Measurements from ENCODE around the gene TRDN.
A peak's percentile ranks its signal among the peaks of the same experiment; 100 is the strongest.
"Not testable (repeated sequence)": the region's sequence is repeated elsewhere in the genome, so short reads cannot be mapped to it uniquely, and the experiment has no call there.

TRDN gene

GRCh38 chr6:123393331-123393730, 243.4 kb downstream of the TRDN start:
- FAIRE-seq: peak; percentile 86

GRCh38 chr6:123383718-123384117, 253.0 kb downstream of the TRDN start:
- FAIRE-seq: no peak

GRCh38 chr6:123380257-123380656, 256.5 kb downstream of the TRDN start:
- no peak for FAIRE-seq

- FAIRE-seq: no peak
Measured at GRCh38 chr6:123372737-123373136, 264.0 kb downstream of the TRDN start.

GRCh38 chr6:123363912-123364311, 272.8 kb downstream of the TRDN start:
- no peak for FAIRE-seq

- no peak for FAIRE-seq
Measured at GRCh38 chr6:123360359-123360758, 276.4 kb downstream of the TRDN start.

GRCh38 chr6:123352705-123353104, 284.0 kb downstream of the TRDN start:
- no peak for FAIRE-seq

- no peak for FAIRE-seq
Measured at GRCh38 chr6:123352279-123352678, 284.5 kb downstream of the TRDN start.

GRCh38 chr6:123343836-123344235, 292.9 kb downstream of the TRDN start:
- FAIRE-seq: no peak

- FAIRE-seq: no peak
Measured at GRCh38 chr6:123338394-123338793, 298.4 kb downstream of the TRDN start.

GRCh38 chr6:123333000-123333756, 303.6 kb downstream of the TRDN start:
- no peak for FAIRE-seq

- no peak for FAIRE-seq
Measured at GRCh38 chr6:123332070-123332469, 304.7 kb downstream of the TRDN start.

GRCh38 chr6:123329337-123329736, 307.4 kb downstream of the TRDN start:
- FAIRE-seq: no peak

GRCh38 chr6:123323452-123324329, 313.1 kb downstream of the TRDN start:
- FAIRE-seq: no peak

- FAIRE-seq: no peak
Measured at GRCh38 chr6:123321020-123321419, 315.7 kb downstream of the TRDN start.

GRCh38 chr6:123316733-123317323, 319.9 kb downstream of the TRDN start:
- FAIRE-seq: peak; percentile 98

GRCh38 chr6:123314459-123314858, 322.3 kb downstream of the TRDN start:
- not testable (repeated sequence) for FAIRE-seq

GRCh38 chr6:123309130-123309529, 327.6 kb downstream of the TRDN start:
- no peak for FAIRE-seq

- FAIRE-seq: no peak
Measured at GRCh38 chr6:123306334-123306733, 330.4 kb downstream of the TRDN start.

GRCh38 chr6:123295672-123296071, 341.1 kb downstream of the TRDN start:
- FAIRE-seq: no peak

- FAIRE-seq: no peak
Measured at GRCh38 chr6:123295181-123295580, 341.6 kb downstream of the TRDN start.

GRCh38 chr6:123288649-123289048, 348.1 kb downstream of the TRDN start:
- FAIRE-seq: no peak

GRCh38 chr6:123276546-123276980, 360.2 kb downstream of the TRDN start:
- FAIRE-seq: no peak

- FAIRE-seq: no peak
Measured at GRCh38 chr6:123263981-123264380, 372.8 kb downstream of the TRDN start.
